C4-2B (cell line): ENCODE data around the gene IL36B.

Source experiments
- CTCF ChIP-seq: fragments of 450-650 bp; conservative IDR thresholded peaks from 2 replicates; pipeline ENCODE4 v1.5.1; 2017; ENCODE audit warnings: mild to moderate bottlenecking
- ZFX ChIP-seq: fragments of 450-650 bp; IDR thresholded peaks from 2 replicates; pipeline ENCODE4 v1.6.1; 2017

- TF ChIP-seq CTCF (no peak), ZFX (no peak)
Observed at GRCh38 chr2:113068706-113069485, 16.2 kb upstream of the IL36B start.
